Hepatocyte (in vitro differentiated cells): Measurements from ENCODE around the gene KIF26B. TPM values are rescaled to one million over a fixed set of nuclear protein-coding genes. Genes with fewer than 3 reads are reported as not detected.

Experiments
- DNase-seq: peaks from one replicate; pipeline ENCODE4 v3.0.0-alpha.2; 2016; ENCODE audit warnings: low spot score
- H2AFZ ChIP-seq: fragments of 200-600 bp; sonication (generic); 2 replicates; pipeline ENCODE4 v1.6.0; 2016; ENCODE audit warnings: antibody characterized with exemption, mild to moderate bottlenecking
- H3K27ac ChIP-seq: fragments of 200-600 bp; sonication (generic); 2 replicates; pipeline ENCODE4 v1.5.1; 2016; ENCODE audit warnings: mild to moderate bottlenecking
- H3K27me3 ChIP-seq: fragments of 200-600 bp; sonication (generic); 2 replicates; pipeline ENCODE4 v1.6.1; 2016
- H3K36me3 ChIP-seq: fragments of 200-600 bp; sonication (generic); replicated peaks from 2 replicates; pipeline ENCODE4 v1.5.1; 2016; ENCODE audit warnings: low read depth; ENCODE audit not compliant: insufficient read depth
- H3K4me1 ChIP-seq: fragments of 200-600 bp; sonication (generic); 2 replicates; pipeline ENCODE4 v1.5.1; 2016; ENCODE audit warnings: mild to moderate bottlenecking, moderate library complexity; ENCODE audit not compliant: insufficient read depth
- H3K4me2 ChIP-seq: fragments of 200-600 bp; sonication (generic); 2 replicates; pipeline ENCODE4 v1.6.0; 2016
- H3K4me3 ChIP-seq: fragments of 200-600 bp; sonication (generic); 2 replicates; pipeline ENCODE4 v1.5.1; 2016; ENCODE audit warnings: mild to moderate bottlenecking
- H3K79me2 ChIP-seq: fragments of 200-600 bp; sonication (generic); 2 replicates; pipeline ENCODE4 v1.6.0; 2017; ENCODE audit warnings: mild to moderate bottlenecking
- H3K9me2 ChIP-seq: fragments of 200-600 bp; sonication (generic); replicated peaks from 2 replicates; pipeline ENCODE4 v1.6.0; 2017; ENCODE audit warnings: mild to moderate bottlenecking; ENCODE audit not compliant: insufficient read depth
- H3K9me3 ChIP-seq: fragments of 200-600 bp; sonication (generic); 2 replicates; pipeline ENCODE4 v1.5.1; 2016; ENCODE audit warnings: low read depth, mild to moderate bottlenecking
- H4K20me1 ChIP-seq: fragments of 200-600 bp; sonication (generic); 2 replicates; pipeline ENCODE4 v1.6.0; 2016; ENCODE audit warnings: mild to moderate bottlenecking; ENCODE audit not compliant: insufficient read depth, poor library complexity, severe bottlenecking
- CTCF ChIP-seq: fragments of 200-600 bp; sonication (generic); IDR thresholded peaks from 2 replicates; pipeline ENCODE4 v1.5.1; 2016; ENCODE audit warnings: antibody characterized with exemption, mild to moderate bottlenecking; ENCODE audit not compliant: poor library complexity
- EZH2 ChIP-seq: fragments of 200-600 bp; sonication (generic); IDR thresholded peaks from 2 replicates; pipeline ENCODE4 v1.6.1; 2016; ENCODE audit warnings: antibody characterized with exemption, mild to moderate bottlenecking, borderline replicate concordance
- EZH2phosphoT487 ChIP-seq: fragments of 200-600 bp; sonication (generic); IDR thresholded peaks from one replicate; pipeline ENCODE4 v1.6.1; 2018; ENCODE audit warnings: antibody characterized with exemption, mild to moderate bottlenecking, low read depth, moderate library complexity; ENCODE audit not compliant: unreplicated experiment, severe bottlenecking
- WGBS: methylation state at CpG from one replicate; pipeline ENCODE4 v1.1.6; 2016; ENCODE audit warnings: low lambda C conversion rate; ENCODE audit errors: missing lambda C conversion rate; 5-methylcytosine and 5-hydroxymethylcytosine counted together
- polyA plus RNA-seq: library from polyadenylated mRNA; unstranded; fragments of >200 nt; fragmentation: Nextera tagmentation; extraction: Ambion mirVana; gene quantifications from 2 replicates; pipeline ENCODE4 v1.2.1, GENCODE V29; 2016
- total RNA-seq: library from RNA; depleted of rRNA; stranded (reverse); fragments of >200 nt; gene quantifications from 2 replicates; pipeline ENCODE4 v1.2.3, GENCODE V29; 2014

Gene KIF26B
- total and polyA plus RNA-seq, 2 experiments from 2014 or later = 12.7 to 21.6 TPM

GRCh38 chr1:245207056-245207638, 52.4 kb downstream of the KIF26B start:
- H3K4me1 ChIP-seq = peaks cover 16% of the 10 kb centered on the region
- H3K27ac ChIP-seq = no peak overlapping the region
- H3K4me2 ChIP-seq = no peak overlapping the region
- peaks cover 81% of the 10 kb centered on the region for H3K79me2 ChIP-seq
- H3K27me3 ChIP-seq = no peaks in the 10 kb centered on the region
- no peak overlapping the region for H3K4me3 ChIP-seq
- TF ChIP-seq EZH2phosphoT487 (no peak), EZH2 (no peak), CTCF (no peak)
- 82% methylated on average over 11 of the region's 11 CpGs for WGBS
- H3K9me3 ChIP-seq = no peaks in the 10 kb centered on the region
- H4K20me1 ChIP-seq = peaks cover 13% of the 10 kb centered on the region
- no peak for DNase-seq
- H3K36me3 ChIP-seq = no peaks in the 10 kb centered on the region
- H2AFZ ChIP-seq = no peak overlapping the region
- no peaks in the 10 kb centered on the region for H3K9me2 ChIP-seq

GRCh38 chr1:245207801-245208200, 53.0 kb downstream of the KIF26B start:
- peaks cover 13% of the 10 kb centered on the region for H4K20me1 ChIP-seq
- TF ChIP-seq CTCF (no peak), EZH2 (no peak), EZH2phosphoT487 (no peak)
- H3K27ac ChIP-seq = no peak overlapping the region
- 95% methylated on average over 6 of the region's 6 CpGs for WGBS
- H3K36me3 ChIP-seq = no peaks in the 10 kb centered on the region
- H3K27me3 ChIP-seq = no peaks in the 10 kb centered on the region
- no peak overlapping the region for H2AFZ ChIP-seq
- H3K4me1 ChIP-seq = peaks cover 16% of the 10 kb centered on the region
- H3K4me2 ChIP-seq = no peak overlapping the region
- no peak overlapping the region for H3K4me3 ChIP-seq
- no peak for DNase-seq
- no peaks in the 10 kb centered on the region for H3K9me3 ChIP-seq
- peaks cover 79% of the 10 kb centered on the region for H3K79me2 ChIP-seq
- H3K9me2 ChIP-seq = no peaks in the 10 kb centered on the region

GRCh38 chr1:245209658-245210435, 55.1 kb downstream of the KIF26B start:
- WGBS = 84% methylated on average over 13 of the region's 13 CpGs
- TF ChIP-seq EZH2 = no peak
- TF ChIP-seq EZH2phosphoT487 = no peak
- TF ChIP-seq CTCF = no peak
- no peaks in the 10 kb centered on the region for H3K36me3 ChIP-seq
- no peaks in the 10 kb centered on the region for H3K27me3 ChIP-seq
- H3K9me2 ChIP-seq = no peaks in the 10 kb centered on the region
- no peaks in the 10 kb centered on the region for H3K9me3 ChIP-seq
- no peak for DNase-seq
- no peak overlapping the region for H3K4me3 ChIP-seq
- peaks cover 82% of the 10 kb centered on the region for H3K79me2 ChIP-seq
- H3K4me2 ChIP-seq = no peak overlapping the region
- H3K27ac ChIP-seq = no peak overlapping the region
- H4K20me1 ChIP-seq = peaks cover 13% of the 10 kb centered on the region
- peaks cover 16% of the 10 kb centered on the region for H3K4me1 ChIP-seq
- H2AFZ ChIP-seq = no peak overlapping the region
